ENCODE measurements around the gene EPHA6.

The EPHA6 gene

DNA sequence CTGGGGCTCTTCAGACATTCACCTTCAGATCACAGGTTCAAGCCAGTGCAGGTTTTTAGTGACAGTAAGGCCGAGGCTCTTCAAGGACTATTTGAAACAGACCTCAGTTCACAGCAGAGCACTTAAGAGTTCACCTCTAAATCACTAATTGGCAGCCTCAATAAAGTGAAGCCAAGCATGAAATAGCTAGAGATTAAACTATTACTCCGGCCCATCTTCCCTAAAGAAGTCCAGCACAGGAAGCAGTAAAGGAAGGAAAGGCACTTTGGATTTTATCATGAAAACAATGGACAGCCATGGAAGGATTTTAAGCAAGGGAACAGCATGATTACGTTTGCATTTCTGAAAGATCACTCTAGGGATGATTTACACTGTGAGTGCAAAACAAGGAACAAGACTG lies 922.5 kb downstream of the EPHA6 start:
- Histone ChIP-seq H3K36me3 (ENCODE audit: insufficient read depth, low read length) (no peaks in the 10 kb centered on the region), H2AFZ (ENCODE audit: low read length) (no peak overlapping the region), H3K4me1 (ENCODE audit: insufficient read depth, low read length, severe bottlenecking) (no peaks in the 10 kb centered on the region)

DNA sequence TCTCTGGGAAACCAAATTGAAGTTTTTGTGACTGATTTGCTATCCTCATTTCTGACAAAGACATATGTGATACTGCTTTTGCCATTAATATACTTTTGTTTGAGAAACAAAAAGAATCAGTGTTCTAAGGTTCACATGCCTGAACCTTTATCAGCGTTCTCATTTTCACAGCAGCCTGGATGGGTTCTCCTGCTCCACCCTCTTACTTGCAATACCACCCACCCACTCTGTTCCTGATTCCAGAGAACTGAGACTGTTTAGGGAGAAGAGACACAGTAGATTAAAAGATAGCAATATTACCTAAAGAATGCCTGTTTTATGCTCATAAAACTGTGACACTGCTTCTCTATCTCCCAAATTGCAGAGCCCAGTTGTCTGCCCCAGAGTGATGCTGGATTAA lies 924.4 kb downstream of the EPHA6 start:
- Histone ChIP-seq H3K9me3 (ENCODE audit: low read length) (no peaks in the 10 kb centered on the region), H3K27ac (ENCODE audit: low read depth, low read length, poor library complexity, severe bottlenecking) (no peak overlapping the region), H3K79me2 (ENCODE audit: insufficient read depth, low read length) (no peaks in the 10 kb centered on the region), H3K9ac (ENCODE audit: low read length) (no peak overlapping the region), H3K27me3 (ENCODE audit: insufficient read depth, low read length) (no peaks in the 10 kb centered on the region), H4K20me1 (ENCODE audit: insufficient read depth, low read length) (no peaks in the 10 kb centered on the region), H3K4me1 (ENCODE audit: insufficient read depth, low read length, severe bottlenecking) (no peaks in the 10 kb centered on the region), H3K4me3 (ENCODE audit: low read depth, low read length, poor library complexity, severe bottlenecking) (no peak overlapping the region), H2AFZ (ENCODE audit: low read length) (no peak overlapping the region), H3K36me3 (ENCODE audit: insufficient read depth, low read length) (no peaks in the 10 kb centered on the region), H3K4me2 (ENCODE audit: low read length) (no peak overlapping the region), H3F3A (ENCODE audit: insufficient read depth, low read length) (no peaks in the 10 kb centered on the region), H3K9me2 (ENCODE audit: low read depth, low read length) (no peaks in the 10 kb centered on the region)
- TF ChIP-seq, protein P1, sequence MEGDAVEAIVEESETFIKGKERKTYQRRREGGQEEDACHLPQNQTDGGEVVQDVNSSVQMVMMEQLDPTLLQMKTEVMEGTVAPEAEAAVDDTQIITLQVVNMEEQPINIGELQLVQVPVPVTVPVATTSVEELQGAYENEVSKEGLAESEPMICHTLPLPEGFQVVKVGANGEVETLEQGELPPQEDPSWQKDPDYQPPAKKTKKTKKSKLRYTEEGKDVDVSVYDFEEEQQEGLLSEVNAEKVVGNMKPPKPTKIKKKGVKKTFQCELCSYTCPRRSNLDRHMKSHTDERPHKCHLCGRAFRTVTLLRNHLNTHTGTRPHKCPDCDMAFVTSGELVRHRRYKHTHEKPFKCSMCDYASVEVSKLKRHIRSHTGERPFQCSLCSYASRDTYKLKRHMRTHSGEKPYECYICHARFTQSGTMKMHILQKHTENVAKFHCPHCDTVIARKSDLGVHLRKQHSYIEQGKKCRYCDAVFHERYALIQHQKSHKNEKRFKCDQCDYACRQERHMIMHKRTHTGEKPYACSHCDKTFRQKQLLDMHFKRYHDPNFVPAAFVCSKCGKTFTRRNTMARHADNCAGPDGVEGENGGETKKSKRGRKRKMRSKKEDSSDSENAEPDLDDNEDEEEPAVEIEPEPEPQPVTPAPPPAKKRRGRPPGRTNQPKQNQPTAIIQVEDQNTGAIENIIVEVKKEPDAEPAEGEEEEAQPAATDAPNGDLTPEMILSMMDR (IDR thresholded peaks at IDR 0.05; ENCODE audit: low read length): no peak
- TF ChIP-seq EZH2 (IDR thresholded peaks at IDR 0.05; ENCODE audit: borderline replicate concordance, low read length): no peak

More for the DNA sequence above, 922.5 kb downstream of the EPHA6 start:
- no peaks in the 10 kb centered on the region for H3F3A ChIP-seq (ENCODE audit: insufficient read depth, low read length)
- no peaks in the 10 kb centered on the region for H3K9me2 ChIP-seq (ENCODE audit: low read depth, low read length)
- H3K27me3 ChIP-seq (ENCODE audit: insufficient read depth, low read length): no peaks in the 10 kb centered on the region
- no peak overlapping the region for H3K4me3 ChIP-seq (ENCODE audit: low read depth, low read length, poor library complexity, severe bottlenecking)
- no peaks in the 10 kb centered on the region for H4K20me1 ChIP-seq (ENCODE audit: insufficient read depth, low read length)
- no peaks in the 10 kb centered on the region for H3K9me3 ChIP-seq (ENCODE audit: low read length)
- H3K27ac ChIP-seq (ENCODE audit: low read depth, low read length, poor library complexity, severe bottlenecking): no peak overlapping the region
- H3K79me2 ChIP-seq (ENCODE audit: insufficient read depth, low read length): no peaks in the 10 kb centered on the region
- TF ChIP-seq, protein P1 (IDR thresholded peaks at IDR 0.05; ENCODE audit: low read length): no peak
- no peak for TF ChIP-seq EZH2 (IDR thresholded peaks at IDR 0.05; ENCODE audit: borderline replicate concordance, low read length)
- no peak overlapping the region for H3K9ac ChIP-seq (ENCODE audit: low read length)
- no peak overlapping the region for H3K4me2 ChIP-seq (ENCODE audit: low read length)

DNA sequence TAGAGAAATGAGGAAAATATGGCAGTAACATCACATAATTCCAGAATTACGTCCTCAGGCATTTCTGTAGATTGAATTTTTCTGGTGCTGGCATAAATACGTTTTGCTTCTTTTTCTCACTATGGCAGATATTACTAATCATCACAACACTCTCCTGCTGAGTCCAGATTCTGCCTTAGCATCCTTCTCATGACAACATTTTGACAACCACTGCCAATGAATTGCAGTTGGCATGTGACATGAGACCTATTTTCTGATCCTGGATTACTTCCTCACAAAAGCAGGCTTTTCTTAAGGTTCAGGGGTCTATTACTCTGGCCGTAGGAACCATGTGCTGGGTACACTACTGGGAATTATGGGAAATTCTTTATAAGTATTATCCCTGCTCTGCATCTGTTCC lies 927.6 kb downstream of the EPHA6 start:
- no peak overlapping the region for H2AFZ ChIP-seq (ENCODE audit: low read length)
- H3K27me3 ChIP-seq (ENCODE audit: insufficient read depth, low read length): no peaks in the 10 kb centered on the region
- no peak overlapping the region for H3K27ac ChIP-seq (ENCODE audit: low read depth, low read length, poor library complexity, severe bottlenecking)
- TF ChIP-seq, protein P1 (IDR thresholded peaks at IDR 0.05; ENCODE audit: low read length): no peak
- TF ChIP-seq EZH2 (IDR thresholded peaks at IDR 0.05; ENCODE audit: borderline replicate concordance, low read length): no peak
- H3K9me3 ChIP-seq (ENCODE audit: low read length): no peaks in the 10 kb centered on the region
- H3K4me2 ChIP-seq (ENCODE audit: low read length): no peak overlapping the region
- H3K4me1 ChIP-seq (ENCODE audit: insufficient read depth, low read length, severe bottlenecking): no peaks in the 10 kb centered on the region
- no peaks in the 10 kb centered on the region for H4K20me1 ChIP-seq (ENCODE audit: insufficient read depth, low read length)
- no peaks in the 10 kb centered on the region for H3K9me2 ChIP-seq (ENCODE audit: low read depth, low read length)
- H3K36me3 ChIP-seq (ENCODE audit: insufficient read depth, low read length): no peaks in the 10 kb centered on the region
- H3K9ac ChIP-seq (ENCODE audit: low read length): no peak overlapping the region
- no peak overlapping the region for H3K4me3 ChIP-seq (ENCODE audit: low read depth, low read length, poor library complexity, severe bottlenecking)
- H3K79me2 ChIP-seq (ENCODE audit: insufficient read depth, low read length): no peaks in the 10 kb centered on the region
- no peaks in the 10 kb centered on the region for H3F3A ChIP-seq (ENCODE audit: insufficient read depth, low read length)

Measured in OCI-LY1 (cell line).